ELF-1 (cell line): Measurements from ENCODE around the gene SOX6.
"Not testable (repeated sequence)": the region's sequence is repeated elsewhere in the genome, so short reads cannot be mapped to it uniquely, and the experiment has no call there.

ENCODE experiments used
- DNase-seq: peaks from one replicate; pipeline ENCODE4 v3.0.0-alpha.2; 2016; ENCODE audit warnings: low read depth, low spot score

The SOX6 gene

DNA sequence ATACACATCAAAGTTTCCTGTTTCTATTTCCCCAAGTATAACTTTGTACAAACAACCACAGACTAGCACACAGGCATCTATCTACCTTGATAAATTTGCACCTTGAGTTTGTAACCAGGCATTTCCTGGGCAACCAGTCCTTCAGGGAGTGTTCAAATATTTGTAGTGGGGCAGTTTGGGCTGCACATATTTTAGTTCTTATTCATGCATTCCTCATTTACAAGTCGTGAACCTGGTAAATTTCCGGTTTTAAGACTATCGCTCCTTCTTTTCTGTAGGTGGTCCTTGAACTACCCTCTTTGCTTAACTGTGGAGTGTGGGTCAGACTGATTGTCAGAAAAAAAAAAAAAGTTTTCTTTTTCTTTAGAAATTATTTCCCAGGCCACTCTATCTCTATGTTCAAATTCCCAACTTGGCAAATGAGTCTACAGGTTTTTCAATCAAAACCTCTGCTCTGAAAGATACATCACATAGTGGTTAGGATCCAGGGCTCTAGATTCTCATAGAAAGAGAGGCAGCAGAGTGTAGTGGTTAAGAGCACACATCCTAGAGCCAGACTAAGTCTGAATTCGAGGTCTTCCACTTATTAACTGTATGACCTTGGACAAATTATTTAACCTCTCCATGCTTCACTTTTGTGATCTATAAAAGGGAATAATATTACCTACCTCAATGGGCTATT lies 201.5 kb downstream of the SOX6 start:
- DNase-seq = peak; percentile 7

DNA sequence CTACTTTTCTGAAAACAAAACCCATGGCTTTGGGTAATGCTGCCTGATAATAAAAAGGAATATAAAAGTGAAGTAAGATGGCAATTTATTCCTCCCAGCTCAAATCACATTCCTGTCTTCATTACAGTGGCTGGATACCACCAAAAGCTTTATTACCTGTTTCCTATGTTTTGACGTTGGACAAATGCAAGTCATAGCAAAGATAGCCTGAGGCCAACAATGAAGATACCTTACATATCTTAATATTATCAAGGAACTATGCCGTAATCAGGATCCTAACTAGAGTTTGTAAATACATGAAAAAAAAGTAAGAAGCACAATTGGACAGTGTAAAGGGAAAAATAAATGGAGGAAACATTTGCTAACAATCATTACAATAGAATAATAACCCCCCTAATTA lies 202.4 kb downstream of the SOX6 start:
- DNase-seq = no peak

DNA sequence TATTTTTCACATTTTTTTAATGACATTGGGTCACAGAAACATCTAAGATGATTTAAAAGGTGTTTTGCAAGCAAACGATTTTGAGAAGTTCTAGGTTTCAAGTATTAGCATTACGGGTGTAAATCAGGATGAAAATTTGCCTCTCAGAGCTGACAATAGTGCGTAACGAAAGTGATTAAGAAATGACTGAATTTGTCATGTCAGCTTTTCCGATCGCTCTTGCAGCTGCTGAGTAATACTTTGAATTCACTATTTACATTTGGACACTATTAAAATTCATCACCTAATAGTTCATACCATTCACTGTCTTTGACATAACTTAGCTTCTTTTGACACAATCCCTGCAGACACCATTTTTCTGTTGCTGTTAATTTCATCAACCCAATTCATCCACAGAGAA lies 205.2 kb downstream of the SOX6 start:
- DNase-seq = no peak

DNA sequence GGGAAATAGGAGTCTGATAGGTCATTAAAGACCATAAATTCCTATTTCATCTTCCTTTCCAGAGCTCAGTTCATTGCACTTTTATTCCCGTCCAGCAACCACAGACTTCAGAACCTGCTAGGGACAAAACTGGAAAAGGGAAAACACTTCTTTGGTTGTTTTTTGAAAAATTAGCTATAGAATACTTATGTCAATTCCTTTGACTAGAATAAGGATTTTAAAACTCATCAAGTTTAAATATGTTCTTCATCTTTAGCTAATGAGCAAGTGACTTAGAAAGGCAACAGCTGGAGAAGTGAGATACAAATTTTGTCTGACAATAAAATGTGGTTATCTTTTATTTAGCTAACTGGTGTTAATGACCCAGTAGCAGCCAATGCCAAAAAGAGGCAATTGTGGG lies 206.9 kb downstream of the SOX6 start:
- no peak for DNase-seq

DNA sequence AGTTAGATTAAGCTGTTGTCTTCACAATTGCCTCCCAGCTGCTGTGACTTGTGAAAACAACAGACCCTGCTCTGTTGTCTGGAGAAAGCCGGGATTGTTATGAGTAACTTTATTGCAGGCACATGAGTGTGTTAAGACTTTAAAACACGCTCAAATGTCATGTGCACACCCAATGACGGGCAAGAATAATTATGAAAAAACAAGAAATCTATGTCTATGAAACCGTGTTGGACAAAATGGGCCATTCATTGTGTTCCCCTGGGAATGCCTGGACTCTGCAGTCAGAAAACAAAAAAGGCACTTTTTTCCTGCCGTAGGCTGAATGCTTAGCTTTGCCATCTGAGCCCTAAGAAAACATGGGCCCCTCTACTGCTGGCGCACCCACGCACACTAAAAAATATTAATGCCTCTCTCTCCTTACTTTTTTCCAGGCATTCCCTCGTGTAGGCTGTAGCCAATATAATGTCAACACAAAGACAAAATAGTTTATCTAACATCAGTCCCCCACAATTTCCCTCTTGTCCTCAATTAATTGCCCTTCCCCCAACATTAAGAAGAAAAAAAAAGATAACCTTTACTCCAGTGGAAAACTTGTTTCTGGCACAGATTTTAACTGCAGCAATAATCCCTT lies 207.9 kb downstream of the SOX6 start:
- no peak for DNase-seq

DNA sequence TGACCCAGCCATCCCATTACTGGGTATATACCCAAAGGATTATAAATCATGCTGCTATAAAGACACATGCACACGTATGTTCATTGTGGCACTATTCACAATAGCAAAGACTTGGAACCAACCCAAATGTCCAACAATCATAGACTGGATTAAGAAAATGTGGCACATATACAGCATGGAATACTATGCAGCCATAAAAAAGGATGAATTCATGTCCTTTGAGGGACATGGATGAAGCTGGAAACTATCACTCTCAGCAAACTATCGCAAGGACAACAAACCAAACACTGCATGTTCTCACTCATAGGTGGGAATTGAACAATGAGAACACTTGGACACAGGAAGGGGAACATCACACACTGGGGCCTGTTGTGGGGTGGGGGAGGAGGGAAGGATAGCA lies 209.4 kb downstream of the SOX6 start:
- not testable (repeated sequence) for DNase-seq

DNA sequence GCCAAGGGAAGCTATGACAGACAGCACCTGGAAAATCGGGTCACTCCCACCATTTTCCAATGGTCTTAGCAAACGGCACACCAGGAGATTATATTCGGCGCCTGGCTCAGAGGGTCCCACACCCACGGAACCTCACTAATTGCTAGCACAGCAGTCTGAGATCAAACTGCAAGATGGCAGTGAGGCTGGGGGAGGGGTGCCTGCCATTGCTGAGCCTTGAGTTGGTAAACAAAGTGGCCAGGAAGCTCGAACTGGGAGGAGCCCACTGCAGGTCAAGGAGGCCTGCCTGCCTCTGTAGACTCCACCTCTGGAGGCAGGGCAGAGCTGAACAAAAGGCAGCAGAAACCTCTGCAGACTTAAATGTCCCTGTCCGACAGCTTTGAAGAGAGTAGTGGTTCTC lies 214.7 kb downstream of the SOX6 start:
- DNase-seq = peak; percentile 20

DNA sequence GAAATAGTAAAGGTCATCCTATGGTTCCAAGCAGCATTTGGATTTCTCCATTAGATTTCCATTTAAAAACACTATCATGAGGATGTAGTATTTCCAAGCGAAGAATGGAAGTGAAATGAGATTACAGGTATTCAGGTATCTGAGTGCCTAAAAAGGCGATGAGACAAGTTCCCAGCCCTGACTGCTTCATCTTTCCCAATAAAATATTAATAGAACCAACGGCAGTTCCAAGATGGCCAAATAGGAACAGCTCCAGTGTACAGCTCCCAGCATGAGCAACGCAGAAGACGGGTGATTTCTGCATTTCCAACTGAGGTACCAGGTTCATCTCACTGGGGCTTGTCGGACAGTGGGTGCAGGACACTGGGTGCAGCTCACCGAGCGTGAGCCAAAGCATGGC lies 215.2 kb downstream of the SOX6 start:
- DNase-seq = not testable (repeated sequence)

DNA sequence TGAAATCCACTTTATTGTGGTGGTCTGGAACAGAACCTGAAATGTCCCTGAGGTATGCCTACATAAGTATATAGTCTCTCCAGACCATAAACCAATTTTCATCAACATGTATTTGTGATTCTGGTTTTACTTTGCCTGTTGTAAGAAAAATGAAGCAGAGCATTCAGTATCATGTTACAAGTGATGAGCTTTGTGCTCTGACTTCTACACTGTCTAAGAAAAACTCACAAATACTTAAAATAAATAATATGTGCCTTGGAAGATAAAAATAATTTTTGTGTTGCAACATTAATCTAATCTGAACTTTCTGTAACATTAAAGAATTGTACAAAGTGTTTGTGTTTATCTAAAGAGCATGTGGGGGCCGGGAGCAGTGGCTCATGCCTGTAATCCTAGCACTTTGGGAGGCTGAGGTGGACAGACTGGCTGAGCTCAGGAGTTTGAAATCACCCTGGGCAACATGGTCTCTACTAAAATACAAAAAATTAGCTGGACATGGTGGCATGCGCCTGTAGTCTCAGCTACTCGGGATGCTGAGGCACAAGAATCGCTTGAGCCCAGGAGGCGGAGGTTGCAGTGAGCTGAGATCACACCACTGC lies 219.5 kb downstream of the SOX6 start:
- DNase-seq = no peak

DNA sequence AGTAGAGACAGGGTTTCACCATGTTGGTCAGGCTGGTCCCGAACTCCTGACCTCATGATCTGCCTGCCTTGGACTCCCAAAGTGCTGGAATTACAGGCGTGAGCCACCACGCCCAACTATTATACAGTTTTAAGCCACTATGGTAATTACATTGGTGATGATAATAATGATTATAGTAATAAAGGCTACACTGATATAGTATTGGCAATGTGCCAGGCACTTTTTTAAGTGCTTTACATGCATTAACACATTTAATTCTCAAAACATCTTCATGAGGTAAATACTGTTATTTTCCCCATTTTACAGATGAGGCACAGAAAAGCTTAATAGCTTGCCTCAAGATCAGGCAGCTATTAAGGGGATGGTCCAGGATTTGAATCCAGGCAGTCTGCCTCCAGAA lies 222.5 kb downstream of the SOX6 start:
- no peak for DNase-seq

DNA sequence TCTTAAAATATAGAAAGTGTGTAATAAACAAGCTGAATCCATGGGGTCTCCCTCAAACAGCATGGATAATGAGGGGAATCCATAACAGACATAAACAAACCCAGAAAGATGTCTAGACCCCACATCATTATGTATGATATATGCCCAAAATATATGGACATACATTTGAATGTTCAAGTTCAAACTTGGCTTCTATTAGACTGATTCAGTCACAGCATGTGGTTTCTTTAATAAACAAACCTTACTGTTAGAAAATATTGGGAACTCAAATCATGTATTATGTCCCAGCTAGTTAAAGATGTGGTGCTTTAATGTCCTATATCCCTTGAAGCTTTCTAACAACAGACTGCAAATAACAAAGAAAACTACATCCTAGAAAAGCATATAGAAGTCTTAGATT lies 228.6 kb downstream of the SOX6 start:
- DNase-seq = no peak

DNA sequence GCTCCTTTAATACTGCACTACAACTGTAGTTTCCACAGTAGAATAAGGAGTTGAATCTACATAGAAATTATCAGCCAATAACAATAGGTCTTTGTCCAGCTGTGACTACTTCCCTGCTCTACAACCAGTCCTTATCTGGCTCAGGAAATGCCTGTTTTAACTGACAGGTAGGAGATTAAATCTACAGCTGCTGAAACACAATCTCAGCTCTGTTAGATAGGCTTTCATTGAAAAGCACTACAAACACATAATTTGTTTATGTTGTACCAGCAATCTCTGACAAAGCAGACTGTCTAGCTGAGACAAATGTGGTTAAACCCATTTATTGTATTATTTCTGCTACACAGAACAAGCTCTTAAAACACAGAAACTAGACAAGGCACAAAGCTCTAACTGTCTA lies 230.0 kb downstream of the SOX6 start:
- DNase-seq = no peak

DNA sequence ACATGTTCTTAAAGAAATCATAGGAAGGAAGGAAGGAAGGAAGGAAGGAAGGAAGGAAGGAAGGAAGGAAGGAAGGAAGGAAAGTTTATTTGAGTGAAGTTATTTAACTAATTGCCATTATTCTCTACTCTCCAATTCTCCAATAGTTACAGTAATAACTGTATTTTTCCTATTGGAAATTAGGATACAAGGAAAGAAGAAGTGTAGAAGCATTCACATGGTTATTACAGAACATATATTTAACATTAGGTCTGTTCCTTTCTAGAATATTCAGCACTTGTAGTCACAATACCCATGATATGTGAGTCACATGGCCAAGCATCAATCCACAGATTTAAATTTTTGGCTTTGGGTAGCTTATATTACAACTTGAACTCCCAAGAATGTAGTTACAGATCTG lies 230.6 kb downstream of the SOX6 start:
- DNase-seq = no peak

DNA sequence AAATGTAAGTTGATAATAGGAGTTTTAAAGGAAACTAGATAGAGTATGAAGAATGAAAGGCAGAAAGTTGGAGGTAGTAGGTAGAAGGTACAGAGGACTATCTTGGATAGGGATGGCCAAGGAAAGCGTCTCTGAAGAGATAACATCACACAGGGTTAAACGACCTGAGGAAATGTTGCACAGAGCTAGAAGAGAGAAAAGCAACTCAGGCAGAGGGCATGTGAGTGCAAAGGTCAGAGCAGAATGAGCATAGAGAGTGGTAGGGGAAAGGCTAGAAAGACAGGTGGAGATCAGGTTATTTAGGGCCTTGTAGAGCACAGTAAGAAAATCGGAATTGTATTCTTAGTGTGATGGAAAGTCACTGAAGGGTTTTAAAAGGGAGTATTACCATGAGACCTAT lies 232.0 kb downstream of the SOX6 start:
- no peak for DNase-seq

DNA sequence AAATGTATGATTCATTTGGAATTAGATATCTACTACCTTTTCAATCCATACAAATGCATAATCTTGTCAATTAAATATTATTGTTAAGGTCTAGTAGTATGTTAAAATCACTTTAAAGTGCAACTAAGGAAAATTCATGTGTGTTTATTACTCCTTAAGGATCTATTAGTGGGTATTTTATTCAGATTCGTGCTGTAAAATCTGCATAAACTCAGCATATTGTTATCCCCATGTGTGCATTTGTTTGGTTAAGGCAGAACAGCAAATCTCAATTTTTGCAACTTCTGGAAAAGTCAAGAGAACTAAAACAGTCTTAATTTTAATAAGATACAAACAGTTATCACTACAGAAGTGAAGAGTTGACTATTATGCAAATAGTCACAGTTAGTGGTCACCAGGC lies 234.5 kb downstream of the SOX6 start:
- DNase-seq = no peak

DNA sequence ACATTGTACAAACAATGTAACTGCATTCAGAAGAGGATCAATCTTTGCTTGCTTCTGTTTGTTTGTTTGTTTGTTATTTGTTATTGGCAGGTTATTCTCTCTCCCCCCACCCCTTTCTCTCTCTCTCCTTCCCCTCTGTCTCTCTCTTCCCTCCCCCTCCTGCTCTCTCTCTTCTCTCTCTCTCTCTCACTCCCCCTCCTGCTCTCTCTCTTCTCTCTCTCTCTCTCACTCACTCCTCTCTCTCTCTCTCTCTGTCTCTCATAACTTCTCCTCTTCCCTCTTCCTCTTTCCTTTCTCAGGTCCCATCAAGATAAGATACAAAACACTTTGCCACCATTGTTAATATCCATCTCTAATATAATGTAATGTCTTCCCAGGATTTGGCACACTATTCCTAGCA lies 236.3 kb downstream of the SOX6 start:
- no peak for DNase-seq

DNA sequence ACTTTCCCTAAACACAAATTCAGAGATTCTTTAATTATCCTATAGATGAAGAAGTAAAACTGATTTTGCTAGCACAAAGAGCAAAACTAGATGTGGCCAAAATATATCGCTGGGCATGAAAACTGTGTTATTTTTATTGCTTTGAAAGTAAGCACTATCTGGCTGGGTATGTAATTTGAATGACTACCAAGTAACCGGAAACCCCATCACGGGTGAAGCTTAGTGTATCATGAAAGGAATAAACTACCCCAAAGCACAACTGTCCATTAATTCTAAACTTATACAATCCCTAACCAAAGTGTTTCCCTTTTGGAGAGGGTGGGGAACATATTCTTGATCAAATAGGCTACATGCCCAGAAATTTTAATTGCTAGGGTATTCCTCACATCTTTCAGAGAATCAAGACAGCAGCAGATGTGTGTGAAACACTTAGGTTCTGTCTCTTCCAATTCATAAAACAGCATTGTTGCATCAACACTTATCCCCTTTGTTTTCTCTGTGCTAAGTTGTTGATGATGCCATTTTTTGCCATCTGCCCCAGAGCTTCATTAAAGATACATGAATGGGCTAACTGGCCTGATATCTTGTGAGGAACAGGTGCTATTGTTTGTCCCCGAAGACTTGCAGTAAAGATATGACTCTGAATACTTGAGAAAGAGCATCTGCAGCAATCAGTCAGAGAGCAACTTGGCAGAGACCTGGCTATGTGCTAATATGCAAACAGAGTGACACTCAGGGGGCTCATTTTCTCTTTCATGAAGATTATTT lies 238.2 kb downstream of the SOX6 start:
- no peak for DNase-seq

DNA sequence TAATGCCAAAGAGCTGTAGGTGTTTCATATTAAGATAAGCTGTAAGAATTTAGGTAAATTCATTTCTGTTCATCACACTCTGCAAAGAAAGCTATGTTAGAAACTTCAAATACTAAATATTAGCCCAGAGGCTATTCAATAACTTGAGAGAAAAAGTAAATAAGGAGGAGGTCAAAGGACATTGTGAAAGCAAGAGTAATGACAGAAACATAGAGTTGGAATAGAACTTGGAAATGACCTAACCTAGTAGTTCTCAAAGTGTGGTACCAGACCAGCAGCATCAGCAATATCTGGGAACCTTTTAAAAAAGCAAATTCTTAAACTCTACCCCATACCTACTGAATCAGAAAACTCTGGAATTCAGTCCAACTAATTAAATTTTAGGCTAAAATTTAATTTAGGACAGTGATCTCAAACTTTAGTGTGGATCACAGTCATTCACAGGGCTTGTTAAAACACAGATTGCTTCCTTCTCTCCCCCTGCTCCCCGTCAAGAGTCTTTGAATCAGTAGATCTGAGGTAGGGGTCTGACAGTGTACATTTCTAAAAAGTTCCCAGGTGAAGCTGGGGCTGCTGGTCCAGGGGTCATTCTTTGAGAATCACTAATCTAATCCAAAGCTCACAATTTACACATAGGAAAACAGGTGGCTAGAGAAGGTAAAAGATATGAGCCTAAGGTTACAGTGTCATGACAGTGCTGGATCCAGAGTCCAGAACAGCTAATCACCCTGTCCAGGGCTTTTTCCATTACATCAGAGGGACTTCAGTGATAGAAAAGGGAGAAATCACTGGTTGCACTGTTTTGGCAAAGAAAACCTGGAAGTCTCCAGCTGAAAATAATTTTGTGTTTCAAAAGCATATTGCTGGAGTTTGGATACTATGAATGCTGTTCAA lies 241.1 kb downstream of the SOX6 start:
- no peak for DNase-seq

DNA sequence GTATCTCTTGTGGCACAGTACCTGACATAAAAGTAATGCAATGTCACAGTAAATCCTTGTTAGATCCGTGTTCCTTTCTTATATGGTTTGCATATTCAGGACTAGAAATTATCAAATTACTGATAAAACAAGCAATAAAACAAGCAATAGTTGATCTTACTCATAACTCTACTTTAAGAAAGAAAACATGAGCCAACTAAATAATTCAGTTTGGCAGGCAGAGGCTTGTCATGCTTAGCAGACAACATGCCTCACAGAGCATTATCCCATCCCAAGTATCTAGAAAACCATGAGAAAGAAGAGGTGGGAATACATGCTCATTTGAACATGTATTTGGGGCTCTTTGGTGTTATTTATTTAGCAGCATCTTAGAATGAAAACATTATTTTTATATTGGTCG lies 241.9 kb downstream of the SOX6 start:
- no peak for DNase-seq

DNA sequence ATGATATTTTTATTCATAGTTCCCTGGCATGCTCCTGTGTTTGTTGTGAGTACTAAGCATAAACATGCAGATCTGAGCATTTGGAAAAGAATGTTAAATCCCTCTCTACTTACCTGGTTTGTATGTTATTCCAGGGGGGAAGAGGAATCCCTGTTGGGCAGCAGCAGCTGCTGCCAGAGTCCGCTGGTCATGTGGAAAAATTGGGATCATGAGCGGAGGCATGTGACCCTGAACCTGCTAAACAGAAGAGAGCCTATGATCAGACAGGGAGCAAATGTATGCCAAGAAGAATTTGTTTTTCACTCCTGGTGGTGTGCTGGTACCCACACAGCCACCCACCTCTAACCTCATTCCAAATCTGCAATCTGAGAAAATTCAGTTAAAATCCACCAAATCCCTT lies 244.7 kb downstream of the SOX6 start:
- DNase-seq = peak; percentile 2

DNA sequence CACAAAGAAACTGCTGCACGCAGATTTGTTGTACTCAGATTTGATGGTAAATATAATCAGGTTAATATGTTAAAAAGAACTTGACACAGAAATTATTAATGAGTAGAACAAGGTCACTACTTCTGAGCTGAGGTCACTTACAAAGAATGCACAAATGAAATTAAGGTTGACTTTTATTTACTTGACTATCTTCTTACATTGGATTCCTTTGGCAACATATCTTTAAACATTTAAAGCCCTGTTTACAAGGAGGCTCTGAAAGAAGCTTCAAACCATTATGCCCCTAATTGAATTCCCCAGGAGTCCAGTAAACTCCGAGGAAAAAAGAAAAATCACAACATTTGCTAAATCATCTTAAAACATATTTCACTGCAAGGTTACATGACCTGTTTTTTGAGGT lies 245.5 kb downstream of the SOX6 start:
- no peak for DNase-seq
